ENCODE measurements around the gene GSTA4.
"Not testable (repeated sequence)": the region's sequence is repeated elsewhere in the genome, so short reads cannot be mapped to it uniquely, and the experiment has no call there.

GSTA4 gene

DNA sequence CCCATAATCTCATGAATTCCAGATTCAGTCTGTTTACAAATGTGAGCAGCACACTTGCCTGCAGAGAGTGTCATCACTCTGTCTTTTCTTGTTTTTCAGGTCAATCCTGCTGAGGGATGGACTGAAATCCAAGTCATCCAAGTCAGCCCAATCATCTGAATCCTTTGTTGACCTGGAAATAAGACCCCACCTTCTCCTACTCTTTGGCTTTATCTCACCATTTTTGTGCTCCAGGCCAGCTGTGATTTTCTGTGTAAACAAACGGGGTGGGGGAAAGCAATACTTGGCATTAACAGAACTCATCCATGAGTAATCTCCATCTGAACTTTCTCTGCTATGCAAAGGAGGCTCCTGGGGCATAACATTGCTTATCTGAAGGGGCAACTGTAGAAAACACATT is 16.9 kb upstream of the GSTA4 start:
- no peak for DNase-seq

DNA sequence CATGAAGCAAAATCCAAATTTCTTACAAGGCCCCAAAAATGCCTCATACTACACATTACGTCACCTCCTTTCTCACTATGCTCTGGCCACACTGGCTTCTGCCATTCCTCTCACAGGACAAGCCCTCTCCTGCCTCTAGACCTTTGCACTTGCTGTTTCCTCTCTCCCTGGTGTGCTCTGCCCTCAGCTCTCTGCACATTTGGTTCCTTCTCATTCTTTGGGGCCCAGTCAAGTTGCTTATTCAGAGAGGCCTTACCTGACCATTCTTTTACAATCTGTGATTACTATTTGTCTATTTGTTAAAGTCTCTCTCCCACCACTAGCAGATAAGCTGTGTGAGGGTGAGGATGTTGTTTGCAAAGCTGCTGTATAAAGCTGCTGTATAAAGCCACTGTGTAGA is 15.4 kb upstream of the GSTA4 start:
- no peak for DNase-seq

DNA sequence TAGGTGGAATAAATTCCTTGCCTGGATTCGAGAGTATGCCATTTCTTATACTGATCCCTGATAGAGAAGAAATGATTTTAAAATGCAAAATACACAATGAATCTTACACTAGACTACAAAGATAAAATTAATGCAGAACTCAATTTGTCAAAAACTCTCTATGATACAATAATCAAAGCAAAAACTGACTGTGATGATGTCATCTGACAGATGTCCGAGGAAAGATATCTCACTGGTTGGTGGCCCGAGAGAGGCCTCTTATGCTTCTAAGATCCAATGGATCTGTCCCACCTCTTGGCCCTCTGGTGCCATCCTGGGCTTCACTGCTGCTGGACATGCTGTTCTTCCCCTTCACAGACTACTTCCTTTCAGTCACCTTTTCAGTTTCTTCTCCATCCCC is 14.4 kb upstream of the GSTA4 start:
- DNase-seq: no peak

DNA sequence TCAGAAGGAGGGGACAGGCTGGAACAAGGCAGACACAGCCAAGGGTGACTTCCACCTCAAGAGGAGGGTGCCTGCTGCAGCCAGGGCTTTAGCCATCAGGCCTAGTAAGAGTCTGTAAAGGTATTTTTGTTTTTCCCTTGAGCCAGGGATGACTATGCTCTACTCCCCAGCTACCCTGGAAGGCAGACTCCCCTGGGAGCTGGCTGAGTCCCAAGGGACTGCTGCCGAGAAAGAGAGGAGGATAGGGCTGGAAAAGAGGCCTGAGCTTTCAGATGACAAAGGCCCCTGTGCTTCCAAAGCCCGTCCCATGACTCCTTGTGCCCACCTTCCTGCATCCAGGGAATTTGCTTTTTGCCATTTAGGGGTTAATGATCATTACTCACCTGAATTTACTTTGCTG is 14.0 kb upstream of the GSTA4 start:
- no peak for DNase-seq

DNA sequence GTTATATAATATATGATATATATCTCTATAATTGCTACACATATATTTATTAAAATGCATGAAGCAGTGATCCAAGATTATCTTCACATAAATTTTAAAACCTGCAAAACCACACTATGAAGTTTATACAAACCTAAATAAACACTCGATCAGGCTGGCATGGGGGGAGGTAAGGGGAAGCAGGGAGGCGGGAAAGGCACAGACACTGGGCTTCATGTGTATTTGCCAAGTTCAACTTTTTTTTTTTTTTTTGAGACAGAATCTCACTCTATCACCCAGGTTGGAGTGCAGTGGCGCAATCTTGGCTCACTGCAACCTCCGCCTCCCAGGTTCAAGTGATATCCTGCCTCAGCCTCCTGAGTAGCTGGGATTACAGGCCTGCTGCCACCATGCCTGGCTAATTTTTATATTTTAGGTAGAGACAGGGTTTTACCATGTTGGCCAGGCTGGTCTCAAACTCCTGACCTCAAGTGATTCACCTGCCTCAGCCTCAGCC is 13.2 kb upstream of the GSTA4 start:
- not testable (repeated sequence) for DNase-seq

DNA sequence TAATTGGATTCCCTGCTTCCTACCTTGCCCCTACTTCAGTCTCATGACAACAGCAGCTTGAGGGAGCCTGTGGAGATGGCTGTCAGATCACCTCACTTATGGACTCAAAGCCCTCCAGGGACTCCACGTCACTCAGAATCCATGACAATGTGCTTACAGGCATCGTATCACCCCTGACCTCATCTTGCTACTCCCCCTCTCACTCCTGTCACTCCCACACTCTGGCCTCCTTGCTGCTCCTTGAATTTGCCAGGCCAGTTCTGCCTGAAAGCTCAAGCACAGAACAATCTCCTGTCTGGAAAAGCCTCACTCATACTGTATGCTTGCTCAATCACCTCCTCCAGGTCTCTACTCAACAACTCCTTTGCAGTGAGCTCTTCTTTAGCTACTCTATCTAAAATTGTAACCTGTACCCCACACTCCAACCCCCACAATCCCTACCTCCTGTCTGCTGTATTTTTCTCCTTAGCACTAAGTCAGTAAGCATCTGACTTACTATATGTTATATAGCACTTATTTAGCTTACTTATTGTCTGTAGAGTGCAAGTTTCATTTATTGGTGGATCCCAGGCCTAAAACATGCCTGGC is 10.7 kb upstream of the GSTA4 start:
- no peak for DNase-seq

DNA sequence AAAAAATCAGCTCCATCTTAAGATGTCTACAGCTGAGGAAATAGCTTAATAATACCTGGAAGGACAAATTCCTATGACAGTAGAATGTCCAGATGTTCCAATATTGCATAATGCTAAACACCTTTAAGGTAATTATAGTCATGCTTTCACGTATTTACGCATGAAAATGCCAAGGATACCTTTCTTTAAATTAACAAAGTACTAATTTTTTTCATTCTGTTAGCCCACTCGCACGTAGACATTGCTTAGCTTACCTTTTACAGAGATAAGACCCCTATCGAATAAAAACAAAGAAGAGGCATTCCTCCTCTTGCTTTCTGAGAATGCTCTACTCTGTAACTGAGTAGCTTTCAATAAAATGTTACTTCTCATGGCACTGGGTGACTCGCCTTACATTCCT is 4.4 kb upstream of the GSTA4 start:
- DNase-seq: no peak

DNA sequence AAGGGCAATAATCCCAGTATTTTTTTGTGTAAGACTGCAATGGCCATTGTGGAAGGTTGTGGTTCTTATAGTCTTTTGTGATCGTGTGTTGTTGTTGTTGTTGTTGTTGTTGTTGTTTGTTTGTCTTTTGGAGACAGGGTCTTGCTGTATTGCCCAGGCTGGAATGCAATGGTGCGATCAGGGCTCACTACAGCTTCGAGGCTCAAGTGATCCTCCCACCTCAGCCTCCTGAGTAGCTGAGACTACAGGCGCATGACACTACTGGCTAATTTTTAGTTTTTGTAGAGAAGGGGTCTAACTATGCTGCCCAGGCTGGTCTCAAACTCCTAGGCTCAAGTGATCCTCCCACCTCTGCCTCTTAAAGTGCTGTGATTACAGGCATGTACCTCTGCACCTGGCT is 3.5 kb upstream of the GSTA4 start:
- DNase-seq: no peak

DNA sequence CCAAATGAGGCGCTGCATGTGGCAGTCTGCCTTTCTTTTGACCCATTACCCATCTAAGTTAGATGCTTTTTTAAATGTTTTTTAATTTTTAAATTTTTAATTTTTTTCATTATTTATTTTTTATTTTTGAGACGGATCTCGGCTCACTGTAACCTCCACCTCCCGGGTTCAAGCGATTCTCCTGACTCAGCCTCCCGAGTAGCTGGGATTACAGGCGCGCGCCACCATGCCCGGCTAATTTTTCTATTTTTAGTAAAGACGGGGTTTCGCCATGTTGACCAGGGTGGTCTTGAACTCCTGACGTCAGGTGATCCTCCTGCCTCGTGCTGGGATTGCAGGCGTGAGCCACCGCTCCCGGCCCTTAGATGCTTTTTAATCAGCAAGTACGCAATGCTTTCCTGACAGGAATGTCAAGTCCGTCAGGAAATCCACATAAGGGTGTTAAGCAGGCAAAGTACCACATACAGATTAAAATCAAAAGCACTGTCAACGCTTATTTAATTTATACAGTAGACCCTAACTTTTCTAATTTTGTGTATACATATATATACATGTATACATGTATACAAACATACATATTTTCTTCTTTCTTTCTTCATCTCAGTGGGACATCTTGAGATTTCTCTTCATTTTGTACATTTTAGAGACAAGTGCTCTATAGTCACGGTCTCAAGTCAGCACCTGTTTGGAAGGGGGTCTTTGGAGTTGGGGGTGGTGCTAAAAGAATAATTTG is 995 bp upstream of the GSTA4 start:
- DNase-seq: no peak

DNA sequence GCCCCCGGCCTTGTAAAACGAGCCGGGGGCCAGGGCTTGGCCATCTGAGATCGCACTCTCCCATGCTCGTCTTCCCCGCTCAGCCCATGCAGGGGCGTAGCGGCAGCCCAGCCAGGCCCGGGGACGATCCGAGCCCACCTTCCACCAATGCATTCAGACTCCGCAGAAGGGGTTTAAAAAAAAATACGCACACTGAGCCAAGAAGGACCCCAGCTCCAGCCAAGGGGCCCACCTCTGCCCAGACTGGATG is 320 bp downstream of the GSTA4 start:
- DNase-seq: peak; percentile 47

DNA sequence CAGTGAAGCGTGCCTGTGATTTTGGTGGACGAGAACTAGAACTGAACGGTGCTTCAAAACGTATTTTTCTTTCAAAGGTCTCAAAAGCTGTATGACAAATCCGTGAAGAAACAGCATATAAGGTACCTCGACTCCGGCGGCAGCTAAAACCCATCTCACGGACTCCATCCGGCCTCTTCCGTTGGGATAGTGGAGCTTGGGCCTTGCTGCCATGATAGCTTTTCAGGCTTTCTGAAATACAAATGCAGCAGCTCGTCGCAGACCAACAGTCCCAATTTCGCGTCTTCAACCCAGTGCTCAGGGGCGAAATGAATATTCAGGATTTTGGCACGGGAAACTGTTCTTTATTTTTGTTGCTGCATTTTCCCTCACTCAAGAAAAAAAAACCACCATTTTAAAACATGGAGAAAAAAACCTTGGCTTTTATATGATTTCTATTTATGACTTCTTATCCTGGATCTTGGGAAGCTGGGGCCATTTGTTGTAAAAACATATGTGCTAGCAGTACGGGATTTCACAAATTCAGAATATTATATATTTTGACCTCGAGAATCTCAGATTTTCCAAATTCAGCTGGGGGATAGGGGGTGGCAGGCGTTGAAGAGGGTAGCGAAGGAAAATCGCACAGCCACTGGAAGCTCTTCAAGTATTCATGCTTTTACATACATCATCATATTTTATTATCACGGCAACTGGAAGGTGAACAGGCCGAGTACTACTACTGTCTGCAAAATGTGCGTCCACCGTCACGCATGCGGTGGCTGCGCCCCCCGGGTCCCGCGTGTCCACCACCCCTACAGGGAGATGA is 849 bp downstream of the GSTA4 start:
- peak; percentile 39 for DNase-seq

DNA sequence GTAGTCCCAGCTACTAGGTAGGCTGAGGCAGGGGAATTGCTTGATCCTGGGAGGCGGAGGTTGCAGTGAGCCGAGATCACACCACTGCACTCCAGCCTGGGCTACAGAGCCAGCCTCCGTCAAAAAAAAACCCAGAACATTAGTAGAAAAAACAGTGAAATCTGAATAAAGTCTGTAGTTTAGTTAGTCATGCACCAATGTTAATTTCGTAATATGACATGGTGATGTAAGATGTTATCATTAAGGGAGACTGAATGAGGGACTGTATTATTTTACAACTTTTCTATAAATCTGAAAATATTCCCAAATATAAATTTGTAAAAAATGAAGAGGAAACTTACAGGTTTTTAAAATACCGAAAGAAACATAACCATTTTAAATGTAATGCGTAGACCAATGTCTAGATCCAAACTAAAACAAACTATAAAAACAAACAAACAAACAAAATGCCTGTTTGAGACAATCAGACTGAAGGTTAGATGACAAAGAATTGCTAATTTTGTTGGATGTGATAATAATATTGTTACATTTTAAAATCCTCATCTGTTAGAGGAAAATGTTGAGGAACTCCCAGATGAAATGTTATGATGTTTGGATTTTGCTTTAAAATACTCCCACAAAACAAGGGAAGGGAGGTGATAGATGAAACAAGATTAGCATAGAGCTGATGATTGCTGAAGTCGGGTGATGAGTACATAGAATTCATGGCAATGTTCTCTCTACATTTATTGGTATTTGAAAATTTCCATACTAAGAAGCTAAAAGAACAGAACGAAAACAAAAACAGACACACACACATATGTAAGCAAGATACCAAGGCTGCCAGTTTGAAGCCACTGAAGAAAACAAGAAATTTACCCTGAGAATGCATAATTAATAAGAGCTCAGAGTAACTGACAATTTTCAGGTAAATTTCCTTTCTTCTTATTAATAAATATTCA is 1.8 kb downstream of the GSTA4 start:
- DNase-seq: no peak

DNA sequence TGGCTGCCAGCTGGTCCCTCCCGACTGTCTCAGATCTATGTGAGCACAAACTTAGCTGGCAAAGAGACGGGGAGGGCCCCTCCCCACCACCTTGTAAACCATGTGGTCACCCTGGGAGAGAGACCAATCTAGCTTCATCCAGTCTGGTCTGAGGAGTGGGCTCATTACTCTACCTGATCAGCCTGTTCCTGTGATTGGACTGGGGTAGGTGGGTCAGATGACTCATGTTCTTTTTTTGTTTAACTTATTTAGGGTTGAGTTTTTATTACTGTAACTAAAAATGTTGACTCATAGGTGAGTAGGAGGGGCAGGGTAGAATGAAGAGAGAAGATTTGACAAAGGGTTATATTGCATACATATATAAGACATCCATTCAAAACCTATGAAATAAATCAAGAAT is 4.7 kb downstream of the GSTA4 start:
- DNase-seq: no peak

DNA sequence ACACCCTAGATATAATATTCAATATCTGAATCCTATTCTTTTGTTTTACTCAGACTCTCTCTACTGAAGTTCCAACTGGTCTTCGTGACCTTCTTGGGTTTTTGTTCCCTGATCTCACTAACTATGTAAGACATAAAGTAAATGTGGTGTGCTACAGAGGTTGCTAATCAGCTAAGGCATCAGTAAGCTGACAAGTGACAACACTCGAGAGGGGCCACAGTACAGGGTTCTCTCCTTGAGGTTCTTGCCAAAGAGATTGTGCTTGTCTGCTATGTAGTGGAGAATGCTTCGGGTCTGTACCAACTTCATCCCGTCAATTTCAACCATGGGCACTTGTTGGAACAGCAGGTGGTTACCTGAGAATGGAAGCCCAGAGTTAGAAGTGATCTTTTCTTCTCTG is 9.9 kb downstream of the GSTA4 start:
- DNase-seq: no peak

DNA sequence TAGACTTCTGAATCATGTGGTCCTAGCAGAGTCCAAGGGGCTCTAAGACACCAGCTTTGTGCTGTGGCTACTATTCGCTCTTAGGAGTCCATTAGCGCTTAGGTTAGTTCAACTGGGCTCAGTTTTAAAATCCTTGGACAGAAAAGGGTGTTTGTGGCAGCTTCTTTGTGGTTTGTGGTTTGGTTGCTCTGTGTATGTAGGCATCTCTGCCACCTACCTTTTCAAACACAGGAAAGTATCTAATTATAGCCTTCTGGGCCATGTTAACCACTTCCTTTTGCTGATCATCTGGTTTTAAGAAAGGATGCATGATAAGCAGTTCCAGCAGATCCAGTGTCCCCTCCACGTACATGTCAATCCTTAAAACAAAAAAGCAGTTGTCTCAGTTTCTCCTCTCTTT is 10.8 kb downstream of the GSTA4 start:
- DNase-seq: no peak

DNA sequence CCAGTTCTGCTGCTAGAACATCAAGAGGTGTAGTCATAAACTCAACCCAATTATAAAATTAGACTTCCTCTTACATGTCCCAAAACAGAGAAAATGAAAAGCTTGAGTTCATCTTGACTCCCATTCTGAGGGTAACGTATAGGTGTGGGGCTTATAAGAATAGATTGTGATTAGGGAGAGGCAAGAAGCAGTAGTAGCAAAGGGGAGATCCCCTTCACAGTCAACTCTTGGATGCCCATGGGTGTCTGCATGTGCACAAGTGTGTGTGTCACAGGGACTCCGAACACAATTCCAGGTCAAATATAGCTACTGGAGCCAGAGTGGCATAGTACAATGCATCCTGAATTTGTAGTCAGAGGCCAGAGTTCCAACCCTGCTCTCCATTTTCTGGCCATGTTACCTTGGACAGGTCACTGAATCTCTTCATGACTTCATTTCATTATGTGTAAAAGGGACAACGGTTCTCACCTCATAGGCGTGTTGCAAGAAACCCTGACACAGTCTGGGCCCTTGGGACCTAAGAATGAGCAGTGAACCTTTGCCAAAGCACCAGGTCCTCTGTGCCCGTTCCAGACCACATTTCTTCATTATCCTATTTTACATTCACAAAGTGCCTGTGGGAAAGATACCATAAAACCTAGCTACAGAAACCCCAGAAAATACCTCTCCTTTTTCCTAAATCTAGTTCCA is 11.8 kb downstream of the GSTA4 start:
- DNase-seq: no peak

DNA sequence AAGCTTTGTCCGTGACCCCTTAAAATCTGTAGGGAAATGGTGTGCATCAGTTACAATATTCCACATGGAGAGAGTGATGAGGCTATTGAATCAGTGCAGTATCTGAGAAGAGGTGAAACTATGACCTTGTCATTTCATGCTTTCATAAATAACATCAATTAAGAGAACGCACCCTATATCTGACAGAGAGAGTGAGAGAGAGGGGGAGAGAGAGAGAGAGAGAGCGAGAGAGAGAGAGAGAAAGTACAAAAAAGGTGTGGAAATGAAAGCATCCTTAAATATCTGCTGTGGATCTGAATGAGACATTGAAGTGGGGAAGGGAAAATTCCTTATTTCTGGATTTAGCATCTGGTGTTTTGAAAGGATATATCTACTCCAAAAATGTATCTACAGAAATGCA is 12.4 kb downstream of the GSTA4 start:
- DNase-seq: no peak

DNA sequence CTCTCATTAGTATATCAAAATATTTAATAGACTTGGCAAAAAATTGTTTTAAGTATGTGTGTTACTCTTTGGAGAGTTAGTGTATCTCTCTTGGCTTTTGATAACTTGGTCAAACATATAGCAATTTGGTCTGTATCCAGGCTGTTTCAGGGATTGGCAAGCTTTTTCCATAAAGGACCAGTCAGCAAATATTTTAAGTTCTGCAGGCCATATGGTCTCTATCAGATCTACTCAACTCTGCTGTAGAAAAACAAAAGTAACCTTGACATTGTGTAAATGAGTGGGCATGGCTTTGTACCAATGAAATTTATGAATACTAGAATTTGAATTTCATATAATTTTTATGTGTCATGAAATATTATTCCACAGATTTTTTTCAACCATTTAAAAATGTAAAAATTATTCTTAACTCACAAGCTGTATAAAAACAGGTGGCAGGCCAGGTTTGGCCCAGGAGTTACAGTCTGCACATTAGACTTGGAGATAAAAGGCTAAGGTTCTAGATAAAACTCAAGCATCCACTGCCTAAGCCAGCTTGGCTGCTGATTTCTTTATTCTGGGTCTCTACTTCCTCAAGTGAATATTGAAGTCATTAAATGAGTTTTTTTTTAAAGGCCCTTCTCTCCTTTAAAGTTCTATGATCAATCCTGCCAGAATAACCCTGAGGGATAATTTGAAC is 13.7 kb downstream of the GSTA4 start:
- DNase-seq: no peak

DNA sequence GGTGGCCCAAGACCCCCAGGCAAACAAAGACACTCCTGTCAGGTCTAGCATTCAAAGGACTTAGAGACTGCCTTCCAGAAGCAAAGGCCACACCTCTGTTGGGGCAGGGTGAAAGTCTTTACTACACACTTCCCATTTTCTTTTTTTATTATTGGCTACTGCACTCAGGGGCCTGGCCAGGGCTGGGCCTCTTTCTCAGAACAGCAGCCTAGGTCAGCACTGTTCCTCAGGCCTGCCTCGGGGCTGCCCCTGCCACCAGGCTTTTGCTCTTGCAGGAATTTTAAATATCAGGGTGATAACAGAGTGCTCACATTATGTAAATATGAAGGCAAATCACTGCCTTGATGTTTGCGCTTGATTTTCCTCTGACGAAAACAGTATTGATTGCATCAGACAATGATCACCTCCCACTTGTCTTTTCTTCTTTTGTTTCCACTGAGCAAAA is 18.5 kb downstream of the GSTA4 start:
- no peak for DNase-seq

DNA sequence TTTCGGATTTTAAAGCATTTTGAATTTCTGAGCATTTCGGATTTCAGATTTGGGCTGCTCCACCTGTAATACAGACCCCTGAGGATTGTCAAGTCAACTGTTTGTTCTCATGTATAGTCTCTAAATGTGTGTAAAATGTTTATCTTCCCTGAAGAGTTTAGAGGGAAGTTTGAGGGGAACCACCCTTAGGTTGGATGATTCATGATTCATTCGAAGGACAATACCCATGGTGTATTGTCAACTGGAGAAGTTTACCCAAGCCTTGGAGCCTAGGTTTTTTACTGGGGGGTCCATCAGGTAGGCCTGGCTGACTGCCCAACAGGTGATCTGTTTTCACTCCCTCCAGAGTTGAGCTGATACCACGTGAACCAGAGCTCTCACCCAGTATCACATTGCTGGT is 18.9 kb downstream of the GSTA4 start:
- DNase-seq: no peak

DNA sequence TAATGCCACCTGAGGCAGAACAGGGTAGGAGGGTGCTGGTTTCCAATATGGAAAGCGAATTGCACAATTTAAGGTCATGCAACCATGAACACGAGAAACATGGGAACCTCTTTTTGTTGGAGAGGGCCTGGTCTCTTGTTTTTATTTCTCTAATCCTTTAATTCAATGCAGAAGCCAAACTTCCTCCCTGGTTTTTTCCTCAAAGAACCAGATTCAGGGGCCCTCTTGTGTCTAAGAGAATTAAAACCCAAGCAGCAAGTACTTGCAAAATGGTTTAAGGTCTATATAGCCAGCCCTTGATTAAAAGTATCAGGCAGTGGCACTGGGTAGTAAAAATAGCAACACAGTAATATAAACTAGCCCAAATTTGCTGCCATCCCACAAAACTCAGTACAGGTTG is 19.5 kb downstream of the GSTA4 start:
- DNase-seq: no peak

DNA sequence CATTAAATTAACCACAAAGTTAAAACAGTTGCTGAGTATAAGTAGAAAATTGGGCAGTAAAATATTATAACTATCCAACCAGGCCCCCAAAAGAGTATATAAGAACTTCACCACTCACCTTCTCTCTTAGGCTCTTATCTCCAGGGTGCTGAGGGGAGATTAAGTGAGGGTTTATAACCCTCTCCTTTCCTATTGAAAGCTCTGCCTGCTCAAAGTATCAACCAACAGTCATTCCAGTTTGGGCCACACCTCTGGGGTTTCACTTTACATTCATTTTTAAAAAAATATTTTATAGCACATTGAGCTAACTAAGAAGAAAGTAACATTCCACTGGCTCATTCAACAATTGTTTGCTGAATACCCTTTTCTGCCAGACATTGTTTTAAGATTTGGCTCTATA is 22.1 kb downstream of the GSTA4 start:
- no peak for DNase-seq

All from NCI-H1092 (cell line).